CD4-positive, alpha-beta memory T cell (primary cell): ENCODE results near the gene FAM118B. TPM values are rescaled to one million over a fixed set of nuclear protein-coding genes. Genes with fewer than 3 reads are reported as not detected.

Source experiments
- CTCF ChIA-PET: fragments of 350-600 bp; sonication (Branson Sonifier 250); formaldehyde crosslinking; loops from one replicate; lab custom pipeline; 2021; ENCODE audit warnings: inconsistent platforms; ENCODE audit not compliant: partially characterized antibody; lab: Charles Lee
- POLR2A ChIA-PET: fragments of 350-600 bp; sonication (Branson Sonifier 250); formaldehyde crosslinking; loops from one replicate; lab custom pipeline; 2021; ENCODE audit not compliant: partially characterized antibody; lab: Charles Lee
- DNase-seq, 5 donors: peaks; one replicate each; pipeline versions ENCODE4 v3.0.0 to v3.0.0-alpha.2; 2020 to 2022; ENCODE audit warnings: mixed read lengths in 1 of 5
- H3K27ac ChIP-seq: one replicate; pipeline ENCODE4 v1.7.0; 2013; ENCODE audit warnings: low read depth, low read length
- H3K27me3 ChIP-seq: 2 replicates; pipeline ENCODE4 v1.7.0; 2013; ENCODE audit warnings: mild to moderate bottlenecking, low read length, moderate library complexity; ENCODE audit not compliant: insufficient read depth
- H3K36me3 ChIP-seq: 2 replicates; pipeline ENCODE4 v1.7.0; 2013; ENCODE audit warnings: mild to moderate bottlenecking, low read length, moderate library complexity; ENCODE audit not compliant: insufficient read depth
- H3K4me1 ChIP-seq: 2 replicates; pipeline ENCODE4 v1.7.0; 2013; ENCODE audit warnings: mild to moderate bottlenecking, low read length, moderate library complexity; ENCODE audit not compliant: insufficient read depth
- H3K4me3 ChIP-seq, 2 donors: one replicate each; pipeline ENCODE4 v1.7.0; 2013; ENCODE audit warnings: low read length in 2 of 2, mild to moderate bottlenecking in 1 of 2
- H3K9me3 ChIP-seq, 2 donors: one replicate each; pipeline ENCODE4 v1.7.0; 2013; ENCODE audit warnings: low read length in 2 of 2, control low read depth in 1 of 2; ENCODE audit not compliant: control insufficient read depth in 1 of 2
- H3K27ac Mint-ChIP-seq, 7 donors: one replicate each; pipeline ENCODE4 v1.8.0; 2020 to 2021; ENCODE audit warnings: mixed read lengths in 7 of 7, mild to moderate bottlenecking in 6 of 7, inconsistent platforms in 3 of 7, moderate library complexity in 3 of 7
- H3K27me3 Mint-ChIP-seq, 2 donors: one replicate each; pipeline ENCODE4 v1.8.0; 2020 to 2021; ENCODE audit warnings: mixed read lengths in 2 of 2
- H3K36me3 Mint-ChIP-seq, 2 donors: one replicate each; pipeline ENCODE4 v1.8.0; 2020 to 2021; ENCODE audit warnings: mixed read lengths in 2 of 2, inconsistent platforms in 1 of 2, mild to moderate bottlenecking in 1 of 2
- H3K4me1 Mint-ChIP-seq, 4 donors: one replicate each; pipeline ENCODE4 v1.8.0; 2020 to 2021; ENCODE audit warnings: mixed read lengths in 4 of 4, mild to moderate bottlenecking in 1 of 4
- H3K4me3 Mint-ChIP-seq, 8 donors: one replicate each; pipeline ENCODE4 v1.8.0; 2020 to 2021; ENCODE audit warnings: mixed read lengths in 8 of 8, mild to moderate bottlenecking in 7 of 8, moderate library complexity in 6 of 8, inconsistent platforms in 3 of 8
- H3K9me3 Mint-ChIP-seq, 8 donors: one replicate each; pipeline ENCODE4 v1.8.0; 2020 to 2021; ENCODE audit warnings: mixed read lengths in 8 of 8, mild to moderate bottlenecking in 5 of 8, inconsistent platforms in 3 of 8, moderate library complexity in 1 of 8
- intact Hi-C: fragments of 100-400 bp; cut with micrococcal nuclease; formaldehyde crosslinking; loops from one replicate; pipeline ENCODE4 v1.15.1; 2023
- polyA plus RNA-seq, 2 donors: library from polyadenylated mRNA; unstranded; fragments of 300-500 nt; fragmentation: Illumina TruSeq; gene quantifications; one replicate each; pipeline ENCODE4 v1.2.3, GENCODE V29; 2021
- total RNA-seq, 2 experiments: library from RNA; stranded (reverse); gene quantifications; one replicate each; pipeline ENCODE4 v1.2.3, GENCODE V29; 2021

Gene FAM118B
- total and polyA plus RNA-seq, 4 experiments from 2014 or later = 8.4 to 13.7 (median 12.9) TPM

DNA sequence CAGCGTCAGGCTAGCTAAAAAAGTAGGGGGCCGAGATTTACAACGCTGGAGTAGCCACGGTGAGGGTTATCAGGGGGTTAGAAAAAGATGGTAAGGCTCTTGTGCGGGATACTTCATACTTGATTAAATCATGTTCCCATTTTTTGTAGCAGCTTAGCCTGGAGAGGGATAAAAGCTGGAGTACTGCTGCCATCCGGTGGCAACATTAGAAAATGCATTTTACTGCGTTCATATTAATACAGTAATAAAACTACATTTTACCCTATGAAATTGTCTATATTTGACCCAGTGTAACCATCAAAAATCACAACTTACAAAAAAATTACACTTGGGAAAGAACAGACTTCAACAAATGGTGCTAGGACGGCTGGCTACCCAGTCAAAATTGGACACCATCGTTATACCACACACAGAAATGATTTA, 17.4 kb upstream of the FAM118B start:
- intact Hi-C loops = no loop called here

GRCh38 chr11:126195119-126195518, 16.5 kb upstream of the FAM118B start:
- H3K27me3 Mint-ChIP-seq = no peaks in the 10 kb centered on the region
- peaks cover 49 to 75% of the 10 kb centered on the region in 2 donors for H3K36me3 Mint-ChIP-seq
- CTCF ChIA-PET = interaction anchor here (1.1 to 8.7 kb wide), 2 partner anchors 253 to 272 kb away, joined by 3 to 81 read pairs; no protein-coding TSS in a partner anchor
- peak overlapping the region in 1 of 7 donors; percentile 46 for H3K27ac Mint-ChIP-seq
- intact Hi-C loops = no loop called here
- Histone ChIP-seq H3K27me3 (no peaks in the 10 kb centered on the region), H3K9me3 (no peaks in the 10 kb centered on the region), H3K4me3 (no peak overlapping the region), H3K27ac (no peak overlapping the region), H3K36me3 (peaks cover 27% of the 10 kb centered on the region), H3K4me1 (no peaks in the 10 kb centered on the region)
- no peak for DNase-seq
- H3K4me1 Mint-ChIP-seq = peaks cover 0 to 3% (median 0%) of the 10 kb centered on the region in 4 donors
- POLR2A ChIA-PET = no interaction called here
- no peak overlapping the region for H3K4me3 Mint-ChIP-seq
- peaks cover 0 to 14% (median 0%) of the 10 kb centered on the region in 8 donors for H3K9me3 Mint-ChIP-seq

More for the DNA sequence above, 17.4 kb upstream of the FAM118B start:
- Histone ChIP-seq H3K9me3 (no peaks in the 10 kb centered on the region), H3K27me3 (no peaks in the 10 kb centered on the region), H3K36me3 (peaks cover 23% of the 10 kb centered on the region), H3K27ac (no peak overlapping the region), H3K4me1 (no peaks in the 10 kb centered on the region), H3K4me3 (no peak overlapping the region)
- Mint-ChIP-seq H3K36me3 (peaks cover 43 to 67% of the 10 kb centered on the region in 2 donors), H3K27ac (peak overlapping the region in 1 of 7 donors; percentile 42), H3K9me3 (peaks cover 0 to 14% (median 0%) of the 10 kb centered on the region in 8 donors), H3K4me3 (peak overlapping the region in 1 of 8 donors; percentile 45), H3K27me3 (no peaks in the 10 kb centered on the region), H3K4me1 (peaks cover 0 to 3% (median 0%) of the 10 kb centered on the region in 4 donors)
- peak in 4 of 5 donors; percentile 26 to 36 (median 30) for DNase-seq
- ChIA-PET POLR2A (interaction anchor here (0.7 to 1.0 kb wide), 2 partner anchors 266 to 1311 kb away, joined by 3 read pairs; no protein-coding TSS in a partner anchor), CTCF (interaction anchor here (0.9 to 8.7 kb wide), 15 partner anchors 11 to 571 kb away, joined by 3 to 81 read pairs (median 5); partner anchors contain the start of genes FAM118B, PUS3, RPUSD4 and VSIG10L2)

- intact Hi-C loops = no loop called here
- Histone ChIP-seq H3K4me1 (no peaks in the 10 kb centered on the region), H3K36me3 (peaks cover 42% of the 10 kb centered on the region), H3K27ac (no peak overlapping the region), H3K9me3 (no peaks in the 10 kb centered on the region), H3K4me3 (no peak overlapping the region), H3K27me3 (no peaks in the 10 kb centered on the region)
- Mint-ChIP-seq H3K9me3 (peaks cover 0 to 14% (median 0%) of the 10 kb centered on the region in 8 donors), H3K27me3 (no peaks in the 10 kb centered on the region), H3K4me1 (peaks cover 0 to 3% (median 0%) of the 10 kb centered on the region in 4 donors), H3K4me3 (no peak overlapping the region), H3K27ac (no peak overlapping the region), H3K36me3 (peaks cover 59 to 79% of the 10 kb centered on the region in 2 donors)
- no peak for DNase-seq
- ChIA-PET CTCF (interaction anchor here (1.1 to 1.9 kb wide), 4 partner anchors 255 to 274 kb away, joined by 3 to 9 read pairs (median 6); no protein-coding TSS in a partner anchor), POLR2A (no interaction called here)
These were observed 14.2 kb upstream of the FAM118B start for GRCh38 chr11:126197277-126197939.

- H3K27me3 ChIP-seq = no peaks in the 10 kb centered on the region
- H3K4me1 ChIP-seq = no peaks in the 10 kb centered on the region
- H3K4me3 Mint-ChIP-seq = no peak overlapping the region
- DNase-seq = no peak
- peaks cover 50% of the 10 kb centered on the region for H3K36me3 ChIP-seq
- no peak overlapping the region for H3K27ac Mint-ChIP-seq
- peaks cover 0 to 14% (median 0%) of the 10 kb centered on the region in 8 donors for H3K9me3 Mint-ChIP-seq
- H3K9me3 ChIP-seq = no peaks in the 10 kb centered on the region
- peaks cover 62 to 88% of the 10 kb centered on the region in 2 donors for H3K36me3 Mint-ChIP-seq
- no peak overlapping the region for H3K27ac ChIP-seq
- H3K4me1 Mint-ChIP-seq = peaks cover 0 to 3% (median 0%) of the 10 kb centered on the region in 4 donors
- H3K27me3 Mint-ChIP-seq = no peaks in the 10 kb centered on the region
- intact Hi-C loops = no loop called here
- CTCF ChIA-PET = interaction anchor here (1.7 to 1.9 kb wide), 3 partner anchors 256 to 275 kb away, joined by 5 to 9 read pairs (median 8); no protein-coding TSS in a partner anchor
- H3K4me3 ChIP-seq = no peak overlapping the region
- POLR2A ChIA-PET = no interaction called here
These were observed 12.9 kb upstream of the FAM118B start for GRCh38 chr11:126198648-126199047.

DNA sequence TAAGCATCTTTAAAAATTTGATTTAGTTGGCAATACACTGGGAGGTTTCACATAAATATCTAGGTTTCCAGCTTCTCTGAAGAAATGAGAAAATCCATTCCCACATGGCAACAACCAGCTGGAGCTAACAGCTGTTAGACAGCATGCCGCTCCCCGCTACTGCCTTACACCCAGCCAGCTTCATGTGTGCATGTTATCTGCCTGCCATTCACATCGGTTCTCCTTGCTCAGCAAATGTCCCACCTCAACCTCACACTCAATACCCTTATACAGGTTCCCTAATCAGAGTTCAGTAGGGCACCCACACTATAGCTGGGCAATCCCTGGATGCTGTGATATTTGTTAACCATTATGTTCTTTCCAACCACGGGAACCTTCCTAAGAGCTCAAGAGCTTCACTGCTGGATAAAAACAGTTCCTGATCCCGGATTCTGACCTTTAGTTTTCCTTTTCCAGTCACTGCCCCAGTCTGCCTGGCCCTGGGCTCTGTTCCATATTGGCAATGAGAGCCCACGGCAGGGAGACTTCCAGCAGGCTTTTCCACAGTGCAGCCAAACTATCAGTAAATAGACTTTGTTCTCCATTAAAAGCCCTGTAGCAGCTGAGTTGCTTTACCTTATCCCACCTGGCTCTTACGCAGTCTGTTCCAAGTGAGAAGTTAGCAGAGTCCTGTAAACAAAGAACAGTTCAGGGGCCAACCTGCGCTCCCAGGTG, 8.8 kb upstream of the FAM118B start:
- no peak overlapping the region for H3K27ac Mint-ChIP-seq
- intact Hi-C loops = no loop called here
- no peaks in the 10 kb centered on the region for H3K27me3 Mint-ChIP-seq
- H3K4me1 Mint-ChIP-seq = peaks cover 0 to 3% (median 2%) of the 10 kb centered on the region in 4 donors
- H3K4me3 ChIP-seq = no peak overlapping the region
- no peaks in the 10 kb centered on the region for H3K9me3 ChIP-seq
- no peaks in the 10 kb centered on the region for H3K27me3 ChIP-seq
- no peaks in the 10 kb centered on the region for H3K4me1 ChIP-seq
- no peak for DNase-seq
- peaks cover 56 to 88% of the 10 kb centered on the region in 2 donors for H3K36me3 Mint-ChIP-seq
- peaks cover 60% of the 10 kb centered on the region for H3K36me3 ChIP-seq
- peaks cover 0 to 6% (median 0%) of the 10 kb centered on the region in 8 donors for H3K9me3 Mint-ChIP-seq
- H3K27ac ChIP-seq = no peak overlapping the region
- CTCF ChIA-PET = no interaction called here
- POLR2A ChIA-PET = no interaction called here
- no peak overlapping the region for H3K4me3 Mint-ChIP-seq

DNA sequence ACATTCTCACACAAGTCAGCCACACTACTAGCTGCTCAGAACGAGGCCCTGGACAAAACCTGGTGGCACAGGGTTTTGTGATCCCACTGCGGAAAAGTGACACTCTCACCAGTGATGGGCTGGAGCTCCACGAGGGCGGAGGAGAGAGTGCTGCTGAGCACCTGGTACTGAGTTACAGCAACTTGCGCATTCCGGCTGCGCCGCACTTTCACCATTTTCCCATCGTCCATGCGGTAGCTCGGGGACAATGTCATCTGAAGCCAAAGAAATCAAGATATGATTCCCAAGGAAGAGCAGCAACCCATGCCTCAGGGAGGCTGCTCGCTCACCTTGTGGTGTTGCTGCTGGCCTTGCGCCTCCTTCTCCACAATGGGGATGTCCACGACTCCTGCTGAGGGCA, 6.2 kb upstream of the FAM118B start:
- intact Hi-C loops = no loop called here
- no peak overlapping the region for H3K4me3 ChIP-seq
- peaks cover 51 to 85% of the 10 kb centered on the region in 2 donors for H3K36me3 Mint-ChIP-seq

DNA sequence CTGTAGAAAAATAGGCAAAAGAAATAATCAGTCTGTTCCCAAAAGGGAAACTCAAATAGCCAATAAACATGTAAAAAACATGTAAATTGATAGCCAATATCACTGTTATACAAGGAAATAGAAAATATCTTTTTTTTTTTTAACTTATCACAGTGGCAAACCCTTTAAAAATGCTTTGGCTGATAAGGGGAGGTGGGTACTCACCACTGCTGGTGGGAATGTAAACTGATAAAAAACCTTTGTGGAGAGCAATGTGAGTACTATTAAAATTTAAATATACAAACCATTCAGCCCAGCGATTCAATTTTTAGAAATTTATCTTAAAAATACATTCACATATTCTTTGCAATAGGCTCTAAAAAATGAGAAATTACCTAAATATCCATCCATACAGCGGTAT, 3.7 kb upstream of the FAM118B start:
- POLR2A ChIA-PET = interaction anchor here (1.0 kb wide), 1 partner anchor 305 kb away, joined by 8 read pairs; the partner anchor contains the start of gene PUS3
- Mint-ChIP-seq H3K27ac (no peak overlapping the region), H3K9me3 (no peaks in the 10 kb centered on the region), H3K4me1 (peaks cover 19 to 36% (median 27%) of the 10 kb centered on the region in 4 donors), H3K36me3 (peaks cover 36 to 73% of the 10 kb centered on the region in 2 donors), H3K27me3 (no peaks in the 10 kb centered on the region), H3K4me3 (no peak overlapping the region)
- intact Hi-C loops = no loop called here
- no peak overlapping the region for H3K4me3 ChIP-seq
- no peak overlapping the region for H3K27ac ChIP-seq
- H3K4me1 ChIP-seq = peaks cover 18% of the 10 kb centered on the region
- H3K9me3 ChIP-seq = no peaks in the 10 kb centered on the region
- CTCF ChIA-PET = no interaction called here
- H3K27me3 ChIP-seq = no peaks in the 10 kb centered on the region
- DNase-seq = no peak
- peaks cover 28% of the 10 kb centered on the region for H3K36me3 ChIP-seq

More for the DNA sequence above, 6.2 kb upstream of the FAM118B start:
- Mint-ChIP-seq H3K27me3 (no peaks in the 10 kb centered on the region), H3K4me1 (peaks cover 4 to 12% (median 6%) of the 10 kb centered on the region in 4 donors), H3K9me3 (no peaks in the 10 kb centered on the region), H3K27ac (no peak overlapping the region), H3K4me3 (no peak overlapping the region)
- peaks cover under 1% of the 10 kb centered on the region for H3K4me1 ChIP-seq
- POLR2A ChIA-PET = no interaction called here
- peaks cover 50% of the 10 kb centered on the region for H3K36me3 ChIP-seq
- CTCF ChIA-PET = no interaction called here
- no peaks in the 10 kb centered on the region for H3K9me3 ChIP-seq
- no peak overlapping the region for H3K27ac ChIP-seq
- no peaks in the 10 kb centered on the region for H3K27me3 ChIP-seq
- DNase-seq = no peak
